Measurements from ENCODE around the gene RELN. TPM values are rescaled to one million over a fixed set of nuclear protein-coding genes. Genes with fewer than 3 reads are reported as not detected.

The RELN gene
- total RNA-seq, 1 experiment from 2014 or later, result 0.10 TPM

GRCh38 chr7:103540338-103540737 lies 449.1 kb downstream of the RELN start:
- no TSS peak for BruUV-seq (replicated peaks)
- ATAC-seq (no peak), DNase-seq (ENCODE audit: low read depth, low spot score) (no peak)
- in situ Hi-C loops (cut with HindIII; ENCODE audit: low pct_unique_long_range_greater_than_20kb, low sequenced_read_pairs) (no loop called here), intact Hi-C loops (cut with micrococcal nuclease; ENCODE audit: unreplicated experiment) (no loop called here)
- ChIA-PET POLR2A (no interaction called here), CTCF (interaction anchor here (0.6 kb wide), 1 partner anchor 14 kb away, joined by 5 read pairs; no protein-coding TSS in a partner anchor)
- Histone ChIP-seq H3K27me3 (ENCODE audit: control insufficient read depth, insufficient read depth, low read length) (peaks cover 4% of the 10 kb centered on the region), H3K4me1 (ENCODE audit: control insufficient read depth, insufficient read depth, low read length) (no peaks in the 10 kb centered on the region), H3K36me3 (ENCODE audit: control insufficient read depth, insufficient read depth, low read length) (no peaks in the 10 kb centered on the region), H3K27ac (ENCODE audit: low read length) (no peak overlapping the region), H3K4me3 (ENCODE audit: low read depth in 2 of 2, low read length in 2 of 2) (no peak overlapping the region), H3K9me3 (ENCODE audit: control insufficient read depth, insufficient read depth, low read depth, low read length) (no peaks in the 10 kb centered on the region)
- no peak for TF ChIP-seq SIN3A (IDR thresholded peaks at IDR 0.05; ENCODE audit: borderline replicate concordance, insufficient read depth, low read depth, low read length)
- no peak for TF ChIP-seq POLR2AphosphoS5 (IDR thresholded peaks at IDR 0.05; ENCODE audit: low read depth, low read length)
- no peak for TF ChIP-seq CTCF (IDR thresholded peaks at IDR 0.05)
- TF ChIP-seq REST (IDR thresholded peaks at IDR 0.05; ENCODE audit: insufficient read depth in 1 of 2, low read depth in 2 of 2, low read length in 1 of 2), result no peak
- TF ChIP-seq TCF7L2 (IDR thresholded peaks at IDR 0.05; ENCODE audit: low read depth, low read length), result no peak

GRCh38 chr7:103539875-103540274 lies 449.6 kb downstream of the RELN start:
- no peak overlapping the region for H3K27ac ChIP-seq (ENCODE audit: low read length)
- DNase-seq (ENCODE audit: low read depth, low spot score) (no peak), ATAC-seq (no peak)
- no TSS peak for BruUV-seq (replicated peaks)
- H3K27me3 ChIP-seq (ENCODE audit: control insufficient read depth, insufficient read depth, low read length), result peaks cover 4% of the 10 kb centered on the region
- no peaks in the 10 kb centered on the region for H3K36me3 ChIP-seq (ENCODE audit: control insufficient read depth, insufficient read depth, low read length)
- intact Hi-C loops (cut with micrococcal nuclease; ENCODE audit: unreplicated experiment) (no loop called here), in situ Hi-C loops (cut with HindIII; ENCODE audit: low pct_unique_long_range_greater_than_20kb, low sequenced_read_pairs) (no loop called here)
- ChIA-PET CTCF (interaction anchor here (0.6 kb wide), 1 partner anchor 15 kb away, joined by 5 read pairs; no protein-coding TSS in a partner anchor), POLR2A (no interaction called here)
- TF ChIP-seq SIN3A (IDR thresholded peaks at IDR 0.05; ENCODE audit: borderline replicate concordance, insufficient read depth, low read depth, low read length), result no peak
- TF ChIP-seq POLR2AphosphoS5 (IDR thresholded peaks at IDR 0.05; ENCODE audit: low read depth, low read length), result no peak
- no peak for TF ChIP-seq TCF7L2 (IDR thresholded peaks at IDR 0.05; ENCODE audit: low read depth, low read length)
- no peak for TF ChIP-seq CTCF (IDR thresholded peaks at IDR 0.05)
- no peak for TF ChIP-seq REST (IDR thresholded peaks at IDR 0.05; ENCODE audit: insufficient read depth in 1 of 2, low read depth in 2 of 2, low read length in 1 of 2)
- no peaks in the 10 kb centered on the region for H3K4me1 ChIP-seq (ENCODE audit: control insufficient read depth, insufficient read depth, low read length)
- no peak overlapping the region for H3K4me3 ChIP-seq (ENCODE audit: low read depth in 2 of 2, low read length in 2 of 2)
- H3K9me3 ChIP-seq (ENCODE audit: control insufficient read depth, insufficient read depth, low read depth, low read length), result no peaks in the 10 kb centered on the region

All from Panc1 (cell line).